Activated T-cell treated with anti-CD3 and anti-CD28 coated beads for 24 hours (primary cell): ENCODE results near the gene MIX23.
A peak's percentile ranks its signal among the peaks of the same experiment; 100 is the strongest.

Experiments
- DNase-seq: peaks from one replicate; pipeline ENCODE4 v3.0.0-alpha.2; 2020; ENCODE audit warnings: low read depth

Gene MIX23

DNA sequence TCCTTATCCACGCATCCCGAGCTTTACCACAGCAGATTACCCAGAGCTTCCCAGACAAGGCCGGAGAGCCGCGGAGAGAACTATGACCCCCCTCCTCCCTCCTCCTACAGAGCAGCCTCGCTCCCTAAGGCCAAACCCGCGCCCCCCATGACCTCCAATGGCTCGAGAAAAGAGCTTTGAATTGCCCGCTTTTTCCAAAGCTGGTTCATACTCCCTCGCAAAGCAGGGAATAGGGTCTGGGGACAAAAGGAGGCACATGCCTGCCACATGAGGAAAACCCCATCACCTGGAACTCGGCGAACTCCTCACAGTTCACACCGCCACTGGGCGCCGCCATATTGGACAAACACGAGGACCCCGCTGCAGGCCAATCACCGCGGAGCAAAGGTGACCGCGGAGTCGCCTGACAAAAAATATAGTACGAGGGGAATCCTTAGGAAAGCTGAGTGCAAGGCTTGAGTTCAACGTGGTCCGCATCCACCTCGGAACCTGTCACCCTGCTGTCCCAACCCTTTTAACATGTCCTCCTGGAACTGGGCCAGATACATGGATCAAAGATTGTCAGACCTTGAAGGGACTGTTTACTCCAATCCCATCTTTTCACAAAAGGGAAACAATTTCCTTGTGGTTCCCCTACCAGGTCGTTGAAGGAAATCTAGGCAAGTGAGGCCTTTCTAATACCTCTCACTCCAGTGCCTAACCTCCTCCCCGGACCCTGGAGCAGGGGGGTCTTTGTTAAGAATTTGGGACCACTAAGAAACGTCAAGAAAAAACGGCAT is at the start of gene MIX23:
MIX23 (minus strand) TSS at position 344 of the 779 bp plus-strand sequence; CDS start at position 337, 7 bp downstream.
- DNase-seq: peak; percentile 86

DNA sequence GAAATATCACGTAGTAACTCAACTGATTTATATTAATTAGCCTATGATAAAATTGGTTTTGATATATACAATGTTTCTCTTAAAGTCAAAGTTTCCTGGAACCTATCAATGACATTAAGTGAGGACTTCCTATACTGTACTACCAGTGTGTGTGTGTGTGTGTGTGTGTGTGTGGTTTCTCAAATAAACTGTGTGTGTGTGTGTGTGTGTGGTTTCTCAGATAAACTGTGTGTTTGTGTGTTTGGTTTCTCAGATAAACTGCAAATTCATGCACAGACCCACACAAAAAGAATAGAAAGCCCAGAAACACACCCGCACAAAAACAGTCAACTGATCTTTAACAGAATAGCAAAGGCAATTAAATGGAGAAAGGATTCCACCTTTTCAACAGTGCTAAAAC is 47.3 kb upstream of the MIX23 start:
- DNase-seq: no peak

- DNase-seq: no peak
Observed at GRCh38 chr3:122427857-122428471, 44.9 kb upstream of the MIX23 start.

DNA sequence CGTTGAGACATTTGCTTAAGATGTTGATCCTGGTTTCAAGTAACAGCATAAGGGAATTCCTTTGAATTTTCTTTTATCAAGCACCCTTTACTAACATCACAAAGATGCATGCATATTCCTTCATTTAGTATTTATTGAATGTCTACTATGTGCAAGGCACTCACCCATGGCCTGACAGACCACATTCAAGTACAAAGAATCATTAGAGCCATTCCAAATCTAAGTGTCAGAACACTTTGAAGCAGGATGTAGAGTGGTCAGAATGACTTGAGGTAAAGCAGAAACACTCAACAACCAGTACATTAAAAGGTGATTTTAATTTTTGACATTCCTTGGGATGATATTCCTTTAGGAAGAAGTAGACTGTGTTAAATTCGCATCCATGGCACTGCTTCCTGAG is 38.8 kb upstream of the MIX23 start:
- no peak for DNase-seq

GRCh38 chr3:122421101-122421500 is 38.1 kb upstream of the MIX23 start:
- no peak for DNase-seq

GRCh38 chr3:122416966-122417365 is 33.9 kb upstream of the MIX23 start:
- no peak for DNase-seq

- DNase-seq: peak; percentile 99
Observed at GRCh38 chr3:122415762-122416654, 33.0 kb upstream of the MIX23 start, which contains the start of gene WDR5B. TSS of gene WDR5B (minus strand) at chr3:122416062. CDS start at chr3:122415528, 534 bp downstream.

DNA sequence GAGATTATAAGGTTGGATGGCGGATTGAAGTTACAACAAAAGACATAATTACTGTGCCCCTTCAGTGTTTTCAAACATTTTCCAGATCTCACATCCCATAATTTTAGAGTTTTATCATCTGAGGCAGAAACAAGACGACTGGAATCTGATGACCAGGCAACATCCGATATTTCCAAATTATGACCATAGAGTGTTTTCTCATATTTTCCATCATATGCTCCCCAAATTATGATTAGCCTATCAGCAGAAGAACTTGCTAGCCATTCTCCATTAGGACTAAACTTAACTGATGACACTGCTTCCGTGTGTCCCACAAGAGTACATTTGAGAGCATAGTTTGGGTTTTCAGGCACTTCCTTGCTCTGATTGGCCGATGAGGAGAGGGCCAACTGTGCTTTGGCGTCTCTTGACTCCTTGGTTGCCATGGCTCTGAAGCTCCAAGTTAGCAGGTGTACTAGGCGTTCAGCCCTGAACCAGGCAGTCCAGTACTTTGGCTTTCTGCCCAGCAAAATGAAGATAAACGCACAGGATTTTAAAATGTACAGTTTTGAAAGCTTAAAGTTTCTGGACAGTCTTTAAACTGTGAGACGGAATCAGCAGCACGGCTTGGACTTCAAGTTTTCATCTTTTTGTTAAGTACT is 32.2 kb upstream of the MIX23 start:
- DNase-seq: peak; percentile 26

- no peak for DNase-seq
Observed at GRCh38 chr3:122414391-122414790, 31.4 kb upstream of the MIX23 start.

DNA sequence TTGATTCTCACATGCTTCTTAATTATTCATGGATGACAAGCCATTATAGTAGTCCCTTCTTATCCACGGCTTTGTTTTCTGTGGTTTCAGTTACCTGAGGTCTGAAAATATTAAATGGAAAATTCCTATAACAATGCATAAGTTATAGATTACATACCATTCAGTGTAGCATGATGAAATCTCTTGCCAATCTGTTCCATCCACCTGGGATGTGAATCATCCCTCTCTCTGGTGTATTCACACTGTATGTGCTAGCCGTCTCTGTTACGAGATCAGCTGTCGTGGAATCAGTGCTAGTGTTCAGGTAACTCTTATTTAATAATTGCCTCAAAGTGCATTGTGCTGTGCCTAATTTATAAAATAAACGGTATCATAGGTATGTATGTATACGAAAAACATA is 27.6 kb upstream of the MIX23 start:
- DNase-seq: no peak

GRCh38 chr3:122410111-122410510 is 27.1 kb upstream of the MIX23 start:
- no peak for DNase-seq

DNA sequence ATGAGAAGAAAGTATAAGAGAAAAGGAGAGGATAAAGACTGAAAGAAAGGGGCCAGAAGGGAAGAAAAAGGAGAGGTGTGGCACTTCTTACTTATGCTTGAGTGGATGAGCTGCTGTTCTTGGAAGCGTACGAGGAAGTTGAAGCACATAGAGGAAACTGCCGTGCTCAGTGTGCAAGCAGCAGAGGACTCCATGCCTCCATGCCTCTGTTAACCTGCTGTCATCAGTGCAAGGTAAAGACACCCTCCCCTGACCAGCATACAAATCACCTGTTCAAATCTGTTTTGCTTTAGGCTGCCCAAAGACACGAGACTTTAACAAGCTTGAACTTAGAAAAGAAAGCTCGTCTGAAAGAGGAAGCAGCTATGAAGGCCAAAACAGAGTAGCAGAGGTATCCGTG is 26.4 kb upstream of the MIX23 start:
- no peak for DNase-seq

- no peak for DNase-seq
Observed at GRCh38 chr3:122407946-122408345, 24.9 kb upstream of the MIX23 start.

GRCh38 chr3:122406198-122406597 is 23.2 kb upstream of the MIX23 start:
- DNase-seq: no peak

- DNase-seq: no peak
Observed at GRCh38 chr3:122405015-122405414, 22.0 kb upstream of the MIX23 start.

- DNase-seq: no peak
Observed at GRCh38 chr3:122403489-122403888, 20.5 kb upstream of the MIX23 start.

DNA sequence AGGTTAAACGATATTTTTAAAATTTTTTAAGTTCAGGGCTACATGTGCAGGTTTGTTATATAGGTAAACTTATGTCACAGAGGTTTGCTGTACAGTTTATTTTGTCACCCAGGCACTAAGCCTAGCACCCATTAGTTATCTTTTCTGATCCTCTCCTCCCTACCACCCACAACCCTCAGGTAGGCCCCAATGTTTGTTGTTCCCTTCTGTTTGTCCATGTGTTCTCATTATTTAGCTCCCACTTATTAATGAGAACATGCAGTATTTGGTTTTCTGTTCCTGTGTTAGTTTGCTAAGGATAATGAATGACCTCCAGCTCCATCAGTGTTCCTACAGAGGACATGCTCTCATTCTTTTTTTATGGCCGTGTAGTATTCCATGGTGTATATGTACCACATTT is 15.9 kb upstream of the MIX23 start:
- DNase-seq: no peak

GRCh38 chr3:122397201-122397600 is 14.2 kb upstream of the MIX23 start:
- no peak for DNase-seq

GRCh38 chr3:122396511-122396910 is 13.5 kb upstream of the MIX23 start:
- no peak for DNase-seq

DNA sequence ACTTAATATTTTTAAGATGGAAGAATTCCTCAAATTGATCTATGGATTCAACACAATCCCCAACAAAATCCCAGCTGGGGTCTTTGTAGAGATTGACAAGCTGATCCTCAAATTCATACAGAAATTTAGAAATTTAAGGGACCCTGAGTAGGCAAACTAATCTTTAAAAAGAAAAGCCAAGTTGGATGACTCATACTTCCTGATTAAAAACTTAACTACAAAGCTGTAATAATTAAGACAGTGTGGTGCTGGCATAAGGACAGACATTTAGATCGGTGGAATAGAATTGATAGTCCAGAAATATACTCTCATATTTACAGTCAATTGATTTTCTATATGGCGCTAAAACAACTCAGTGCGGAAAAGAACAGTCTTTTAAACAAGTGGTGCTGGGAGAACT is 12.6 kb upstream of the MIX23 start:
- DNase-seq: no peak

DNA sequence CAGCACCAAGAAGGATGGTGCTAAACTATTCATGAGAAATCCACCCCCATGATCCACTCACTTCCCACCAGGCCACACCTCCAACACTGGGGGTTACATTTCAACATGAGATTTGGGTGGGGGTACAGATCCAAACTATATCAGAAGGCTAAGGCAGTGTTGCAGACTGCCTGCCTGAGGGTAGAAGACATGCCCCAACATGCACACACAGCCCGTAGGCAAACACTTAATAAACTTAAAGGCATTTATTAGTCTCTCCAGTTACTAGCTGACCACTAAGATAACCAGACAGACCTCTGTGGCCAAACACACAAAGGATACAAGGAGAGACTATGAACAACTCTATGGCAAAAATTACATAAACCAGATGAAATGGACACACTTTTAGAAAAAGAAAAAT is 11.1 kb upstream of the MIX23 start:
- no peak for DNase-seq
